AG09319 (cell line): ENCODE measurements around the gene MED15.

Experiments
- DNase-seq: peaks from one replicate; pipeline ENCODE4 v3.0.0-alpha.2; 2010; ENCODE audit warnings: low read depth; ENCODE audit errors: extremely low read depth
- CTCF ChIP-seq: IDR thresholded peaks from 2 replicates; pipeline ENCODE4 v1.5.1; 2011; ENCODE audit warnings: low read depth, mild to moderate bottlenecking, inconsistent platforms, low read length, moderate library complexity

MED15 gene

GRCh38 chr22:20607157-20607907 lies 99.9 kb downstream of the MED15 start:
- no peak for TF ChIP-seq CTCF
- DNase-seq: no peak

- no peak for DNase-seq
- TF ChIP-seq CTCF: no peak
Observed at GRCh38 chr22:20610243-20610686, 102.9 kb downstream of the MED15 start.

GRCh38 chr22:20610757-20611156 lies 103.3 kb downstream of the MED15 start:
- TF ChIP-seq CTCF: no peak
- DNase-seq: no peak

GRCh38 chr22:20611418-20611817 lies 104.0 kb downstream of the MED15 start:
- TF ChIP-seq CTCF: no peak
- no peak for DNase-seq

- no peak for DNase-seq
- TF ChIP-seq CTCF: no peak
Observed at GRCh38 chr22:20613301-20613700, 105.9 kb downstream of the MED15 start.

- DNase-seq: no peak
Observed at GRCh38 chr22:20615021-20615420, 107.6 kb downstream of the MED15 start.

More at GRCh38 chr22:20615021-20615420, 107.6 kb downstream of the MED15 start:
- no peak for TF ChIP-seq CTCF
